Osteocyte (in vitro differentiated cells): ENCODE measurements around the gene RBM33. TPM values are rescaled to one million over a fixed set of nuclear protein-coding genes. Genes with fewer than 3 reads are reported as not detected.

Source experiments
- DNase-seq: peaks from one replicate; pipeline ENCODE4 v3.0.0; 2021; ENCODE audit warnings: mixed read lengths; ENCODE audit not compliant: unreplicated experiment; ENCODE audit errors: extremely low spot score
- H3K27ac Mint-ChIP-seq: one replicate; pipeline ENCODE4 v1.8.0; 2021; ENCODE audit warnings: mild to moderate bottlenecking, mixed read lengths; ENCODE audit not compliant: unreplicated experiment
- H3K27me3 Mint-ChIP-seq: one replicate; pipeline ENCODE4 v1.8.0; 2021; ENCODE audit warnings: mixed read lengths; ENCODE audit not compliant: unreplicated experiment
- H3K36me3 Mint-ChIP-seq: one replicate; pipeline ENCODE4 v1.8.0; 2021; ENCODE audit warnings: mixed read lengths; ENCODE audit not compliant: unreplicated experiment
- H3K4me1 Mint-ChIP-seq: one replicate; pipeline ENCODE4 v1.8.0; 2021; ENCODE audit warnings: mixed read lengths; ENCODE audit not compliant: unreplicated experiment
- H3K4me3 Mint-ChIP-seq: one replicate; pipeline ENCODE4 v1.8.0; 2021; ENCODE audit warnings: mild to moderate bottlenecking, moderate library complexity, mixed read lengths; ENCODE audit not compliant: unreplicated experiment
- H3K9me3 Mint-ChIP-seq: one replicate; pipeline ENCODE4 v1.8.0; 2021; ENCODE audit warnings: mixed read lengths; ENCODE audit not compliant: unreplicated experiment
- total RNA-seq: library from RNA; stranded (reverse); gene quantifications from 2 replicates; pipeline ENCODE4 v1.2.1, GENCODE V29; 2021
- TF ChIP-seq, protein P1 (sequence below): fragments of 200-600 bp; sonication (generic); IDR thresholded peaks from 2 replicates; pipeline ENCODE4 v1.5.0; 2021; ENCODE audit warnings: antibody characterized with exemption, mild to moderate bottlenecking, moderate library complexity

RBM33 gene
- total RNA-seq, 1 donor from 2014 or later = 52.4 TPM

DNA sequence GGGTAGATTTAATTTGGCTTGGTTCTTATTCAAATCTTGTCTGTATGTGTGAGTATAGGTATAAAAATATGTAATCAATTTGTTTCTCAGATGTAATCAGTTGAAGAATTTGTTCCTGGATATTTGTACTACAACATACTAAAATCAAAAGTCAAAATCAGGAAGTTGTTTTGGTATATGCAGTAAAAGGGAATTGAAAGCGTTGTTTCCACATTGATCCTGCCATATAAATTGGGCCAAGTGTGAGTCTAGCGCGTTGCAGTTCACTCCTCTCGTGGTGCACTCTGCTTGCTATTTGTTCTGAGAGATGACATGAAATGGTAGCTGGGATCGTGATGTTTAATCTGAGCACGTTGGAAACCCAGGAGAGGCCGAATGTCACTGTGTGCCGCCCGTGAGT, 111.9 kb downstream of the RBM33 start:
- no peaks in the 10 kb centered on the region for H3K9me3 Mint-ChIP-seq
- no peaks in the 10 kb centered on the region for H3K27me3 Mint-ChIP-seq
- no peak overlapping the region for H3K4me3 Mint-ChIP-seq
- TF ChIP-seq, protein P1, sequence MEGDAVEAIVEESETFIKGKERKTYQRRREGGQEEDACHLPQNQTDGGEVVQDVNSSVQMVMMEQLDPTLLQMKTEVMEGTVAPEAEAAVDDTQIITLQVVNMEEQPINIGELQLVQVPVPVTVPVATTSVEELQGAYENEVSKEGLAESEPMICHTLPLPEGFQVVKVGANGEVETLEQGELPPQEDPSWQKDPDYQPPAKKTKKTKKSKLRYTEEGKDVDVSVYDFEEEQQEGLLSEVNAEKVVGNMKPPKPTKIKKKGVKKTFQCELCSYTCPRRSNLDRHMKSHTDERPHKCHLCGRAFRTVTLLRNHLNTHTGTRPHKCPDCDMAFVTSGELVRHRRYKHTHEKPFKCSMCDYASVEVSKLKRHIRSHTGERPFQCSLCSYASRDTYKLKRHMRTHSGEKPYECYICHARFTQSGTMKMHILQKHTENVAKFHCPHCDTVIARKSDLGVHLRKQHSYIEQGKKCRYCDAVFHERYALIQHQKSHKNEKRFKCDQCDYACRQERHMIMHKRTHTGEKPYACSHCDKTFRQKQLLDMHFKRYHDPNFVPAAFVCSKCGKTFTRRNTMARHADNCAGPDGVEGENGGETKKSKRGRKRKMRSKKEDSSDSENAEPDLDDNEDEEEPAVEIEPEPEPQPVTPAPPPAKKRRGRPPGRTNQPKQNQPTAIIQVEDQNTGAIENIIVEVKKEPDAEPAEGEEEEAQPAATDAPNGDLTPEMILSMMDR = no peak
- H3K27ac Mint-ChIP-seq = no peak overlapping the region
- peaks cover 17% of the 10 kb centered on the region for H3K36me3 Mint-ChIP-seq
- DNase-seq = no peak
- peaks cover 17% of the 10 kb centered on the region for H3K4me1 Mint-ChIP-seq

DNA sequence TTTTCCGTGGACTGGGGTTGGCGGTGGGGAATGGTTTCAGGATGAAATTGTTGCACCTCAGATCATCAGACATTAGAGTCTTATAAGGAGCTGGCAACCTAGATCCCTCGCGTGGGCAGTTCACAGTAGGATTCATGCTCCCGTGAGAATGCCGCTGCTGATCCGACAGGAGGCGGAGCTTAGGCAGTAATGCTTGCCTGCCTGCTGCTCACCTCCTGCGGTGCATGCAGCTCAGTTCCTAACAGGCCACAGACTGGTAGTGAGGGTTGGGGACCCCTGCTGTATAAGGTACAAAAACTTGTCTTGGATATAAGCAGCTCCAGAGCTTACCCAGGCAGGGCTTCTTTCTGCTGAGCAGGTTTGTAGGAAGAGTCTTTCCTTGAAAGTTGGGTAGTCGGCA, 113.9 kb downstream of the RBM33 start:
- H3K27me3 Mint-ChIP-seq = no peaks in the 10 kb centered on the region
- H3K4me3 Mint-ChIP-seq = no peak overlapping the region
- H3K27ac Mint-ChIP-seq = no peak overlapping the region
- H3K36me3 Mint-ChIP-seq = peaks cover 14% of the 10 kb centered on the region
- H3K4me1 Mint-ChIP-seq = peaks cover 36% of the 10 kb centered on the region
- no peak for DNase-seq
- TF ChIP-seq, protein P1 = no peak
- no peaks in the 10 kb centered on the region for H3K9me3 Mint-ChIP-seq

DNA sequence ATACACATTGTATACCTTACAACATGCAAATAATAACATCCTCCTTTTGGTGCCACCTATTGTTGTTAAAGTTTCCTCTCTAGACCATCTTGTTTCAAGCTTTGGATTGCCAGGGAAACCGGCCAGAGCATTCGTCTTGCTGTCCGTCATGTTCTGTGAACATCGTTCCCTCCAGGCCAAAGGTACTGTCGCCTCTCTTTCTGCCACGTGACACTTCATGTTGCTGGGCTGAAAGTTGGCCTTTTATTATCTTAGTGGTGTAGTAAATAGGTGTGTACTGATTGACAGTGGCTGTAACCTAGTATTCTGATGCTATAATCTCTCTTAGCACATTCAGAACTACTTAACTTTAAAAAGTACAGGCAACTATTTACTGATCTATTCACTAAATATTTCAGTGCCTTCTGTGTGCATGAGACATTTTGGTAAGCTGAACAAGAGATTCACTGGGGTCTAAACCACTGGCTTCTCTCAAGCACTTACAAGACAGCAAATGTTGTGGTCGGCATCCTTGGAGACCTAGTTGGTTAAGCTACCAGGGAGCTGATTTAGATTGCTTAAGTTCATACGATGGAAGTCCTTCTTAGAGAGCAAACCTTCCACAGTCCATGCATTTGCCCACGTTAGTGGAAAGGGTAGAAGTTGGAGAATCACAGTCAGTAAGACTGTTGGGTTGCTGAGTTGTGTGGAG, 115.4 kb downstream of the RBM33 start:
- no peak overlapping the region for H3K27ac Mint-ChIP-seq
- H3K27me3 Mint-ChIP-seq = no peaks in the 10 kb centered on the region
- no peaks in the 10 kb centered on the region for H3K9me3 Mint-ChIP-seq
- H3K4me1 Mint-ChIP-seq = peaks cover 52% of the 10 kb centered on the region
- H3K36me3 Mint-ChIP-seq = peaks cover 14% of the 10 kb centered on the region
- TF ChIP-seq, protein P1 = no peak
- DNase-seq = no peak
- H3K4me3 Mint-ChIP-seq = no peak overlapping the region

DNA sequence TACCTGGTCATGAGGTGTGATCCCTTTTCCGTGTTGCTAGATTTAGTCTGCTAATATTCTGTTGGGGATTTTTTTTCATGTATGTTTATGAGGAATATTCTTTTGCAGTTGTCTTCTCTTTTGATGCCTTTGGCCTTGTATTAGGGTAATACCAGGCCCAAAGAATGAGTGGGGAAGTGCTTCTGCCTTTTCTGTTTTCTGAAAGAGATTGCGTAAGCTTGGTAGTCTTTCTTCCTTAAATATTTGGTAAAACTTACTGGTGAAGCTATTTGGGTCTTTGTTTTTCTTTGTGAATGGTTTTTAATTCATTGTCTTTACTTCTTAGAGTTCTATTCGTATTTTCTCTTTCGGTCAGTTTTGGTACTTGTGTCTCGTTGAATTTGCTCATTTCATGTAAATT, 116.7 kb downstream of the RBM33 start:
- peaks cover 17% of the 10 kb centered on the region for H3K36me3 Mint-ChIP-seq
- H3K4me1 Mint-ChIP-seq = peaks cover 50% of the 10 kb centered on the region
- no peak for DNase-seq
- H3K9me3 Mint-ChIP-seq = no peaks in the 10 kb centered on the region
- H3K27ac Mint-ChIP-seq = peak overlapping the region; percentile 2
- TF ChIP-seq, protein P1 = no peak
- no peak overlapping the region for H3K4me3 Mint-ChIP-seq
- no peaks in the 10 kb centered on the region for H3K27me3 Mint-ChIP-seq

DNA sequence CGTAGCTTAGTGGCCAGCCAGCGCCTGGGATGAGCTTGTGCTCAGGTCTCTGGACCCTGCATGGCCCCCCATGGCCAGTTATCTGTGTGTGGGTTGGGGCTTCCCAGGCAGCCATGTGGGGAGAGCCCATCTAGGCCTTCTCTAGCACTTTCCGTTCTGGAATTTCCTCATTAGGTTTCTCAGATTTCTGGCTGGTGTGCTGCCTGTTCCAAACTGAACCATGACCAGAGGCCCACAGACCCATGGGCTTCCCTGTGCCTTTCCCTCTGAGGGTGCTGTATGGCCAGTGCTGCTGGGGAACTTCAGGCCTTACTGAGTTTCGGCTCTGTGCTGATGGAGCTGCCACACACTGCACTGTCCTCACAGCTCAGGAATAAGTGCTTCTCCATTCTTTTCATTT, 117.6 kb downstream of the RBM33 start:
- Mint-ChIP-seq H3K36me3 (peaks cover 16% of the 10 kb centered on the region), H3K27me3 (no peaks in the 10 kb centered on the region), H3K4me3 (no peak overlapping the region), H3K27ac (peak overlapping the region; percentile 97), H3K9me3 (no peaks in the 10 kb centered on the region), H3K4me1 (peaks cover 47% of the 10 kb centered on the region)
- TF ChIP-seq, protein P1 = no peak
- DNase-seq = no peak
